ENCODE data around the gene TMEM132C.

The TMEM132C gene

DNA sequence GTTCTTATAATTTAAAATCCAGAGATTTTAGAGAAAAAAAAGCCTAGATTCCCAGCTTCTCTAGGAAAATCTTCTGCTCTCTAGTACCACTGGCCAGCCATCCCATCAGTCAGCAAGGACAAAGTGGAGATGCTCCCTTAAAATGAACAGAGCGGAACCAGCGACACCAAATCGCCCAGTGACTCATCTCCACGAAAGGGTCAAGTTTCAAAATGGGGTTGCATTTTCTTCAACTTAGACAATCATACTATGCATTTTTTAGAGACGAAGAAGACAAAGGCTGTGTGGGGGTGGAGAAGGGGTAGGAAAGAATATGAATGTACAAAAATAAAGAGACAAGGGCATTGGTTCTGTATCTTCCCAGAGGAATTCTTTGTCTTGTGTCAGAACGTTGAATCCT, 344.8 kb downstream of the TMEM132C start:
- TF ChIP-seq CTCF (IDR thresholded peaks at IDR 0.05) (no peak), ZFX (IDR thresholded peaks at IDR 0.05; ENCODE audit: borderline replicate concordance) (no peak)
- no peak overlapping the region for H3K27ac ChIP-seq

- H3K27ac ChIP-seq, result no peak overlapping the region
- no peak for TF ChIP-seq ZFX (IDR thresholded peaks at IDR 0.05; ENCODE audit: borderline replicate concordance)
- TF ChIP-seq CTCF (IDR thresholded peaks at IDR 0.05), result no peak
Observed at GRCh38 chr12:128612150-128612850, 345.3 kb downstream of the TMEM132C start.

DNA sequence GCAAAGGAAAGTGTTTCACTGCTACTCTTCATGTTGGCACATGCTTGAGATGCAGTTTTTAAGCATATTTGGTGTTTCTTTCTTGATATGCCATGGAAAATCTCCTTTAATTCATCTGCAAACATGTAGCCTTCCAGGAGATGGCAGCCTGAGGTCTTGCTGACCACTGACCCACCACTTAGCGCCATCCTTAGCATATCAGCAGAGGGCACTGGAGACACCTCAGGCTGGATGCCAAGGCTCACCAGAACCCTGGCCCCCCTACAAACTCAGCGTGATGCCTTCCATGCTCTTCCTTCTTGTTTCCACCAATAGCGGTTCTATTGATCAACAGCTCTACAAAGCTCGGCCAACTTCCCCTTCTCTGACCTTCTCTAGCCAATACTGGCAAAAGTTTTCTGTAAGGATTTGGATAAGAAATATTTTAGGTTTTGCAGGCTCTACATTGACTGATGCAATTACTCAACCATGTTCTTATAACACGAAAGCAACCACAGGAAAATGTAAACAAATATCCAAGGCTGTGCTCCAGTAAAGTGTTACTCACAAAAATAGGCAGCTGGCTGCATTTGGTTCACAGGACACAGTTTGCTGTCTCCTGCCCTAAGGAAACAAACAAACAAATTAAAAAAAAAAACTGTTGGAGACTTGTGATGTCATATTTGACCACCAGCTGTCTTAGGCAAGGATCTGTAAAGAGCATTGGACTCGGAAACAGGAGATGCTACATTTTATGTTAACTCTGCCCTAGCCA, 347.0 kb downstream of the TMEM132C start:
- H3K27ac ChIP-seq, result no peak overlapping the region
- no peak for TF ChIP-seq ZFX (IDR thresholded peaks at IDR 0.05; ENCODE audit: borderline replicate concordance)
- TF ChIP-seq CTCF (IDR thresholded peaks at IDR 0.05), result peak; percentile 16; the same call in 1 of the 2 replicates

DNA sequence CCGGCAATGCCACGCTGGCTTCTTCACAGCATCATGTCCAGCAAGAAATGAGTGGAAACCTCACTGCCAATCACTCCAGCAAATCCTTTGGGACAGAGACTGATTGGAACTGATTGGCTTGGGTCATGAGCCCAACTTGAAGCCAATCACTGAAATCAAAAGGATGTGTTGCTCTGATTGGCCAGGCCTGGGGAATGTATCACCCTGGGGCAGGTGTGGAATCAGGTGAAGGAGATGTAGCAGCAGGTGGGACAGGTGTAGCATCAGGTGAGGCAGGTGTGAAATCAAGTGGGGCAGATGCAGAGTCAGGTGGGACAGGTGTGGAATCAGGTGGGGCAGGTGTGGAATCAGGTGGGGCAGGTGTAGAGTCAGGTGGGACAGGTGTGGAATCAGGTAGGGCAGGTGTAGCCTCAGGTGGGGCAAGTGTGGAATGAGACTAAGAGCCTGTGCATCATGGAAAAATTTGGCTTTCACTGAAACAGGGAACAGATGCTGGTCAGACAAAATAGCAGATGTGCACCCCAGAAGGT, 350.4 kb downstream of the TMEM132C start:
- H3K27ac ChIP-seq, result no peak overlapping the region
- TF ChIP-seq ZFX (IDR thresholded peaks at IDR 0.05; ENCODE audit: borderline replicate concordance), result no peak
- TF ChIP-seq CTCF (IDR thresholded peaks at IDR 0.05), result no peak

DNA sequence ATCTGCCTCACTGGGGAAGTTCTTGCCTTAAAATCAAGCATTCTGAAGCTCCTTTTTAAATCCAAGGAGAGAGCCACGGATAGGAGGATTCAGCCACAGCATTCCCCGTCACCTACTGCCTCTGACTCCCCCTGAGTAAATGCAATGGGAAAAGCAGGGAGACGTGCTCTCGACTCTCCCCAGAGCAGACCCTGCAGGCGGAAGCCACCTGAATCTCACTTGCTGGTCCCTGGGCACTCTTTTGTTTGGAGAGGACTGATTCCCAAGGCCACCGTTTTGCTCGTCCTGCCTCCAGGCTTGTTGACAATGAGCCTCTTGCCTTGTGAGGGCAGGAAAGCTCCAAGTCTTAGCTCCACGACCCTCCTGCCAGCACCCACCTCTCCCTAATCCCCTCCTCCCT, 352.3 kb downstream of the TMEM132C start:
- TF ChIP-seq CTCF (IDR thresholded peaks at IDR 0.05) (no peak), ZFX (IDR thresholded peaks at IDR 0.05; ENCODE audit: borderline replicate concordance) (no peak)
- H3K27ac ChIP-seq, result no peak overlapping the region

GRCh38 chr12:128621304-128621703, 354.3 kb downstream of the TMEM132C start:
- no peak for TF ChIP-seq CTCF (IDR thresholded peaks at IDR 0.05)
- TF ChIP-seq ZFX (IDR thresholded peaks at IDR 0.05; ENCODE audit: borderline replicate concordance), result no peak
- H3K27ac ChIP-seq, result no peak overlapping the region

GRCh38 chr12:128623748-128624147, 356.8 kb downstream of the TMEM132C start:
- H3K27ac ChIP-seq, result no peak overlapping the region
- TF ChIP-seq ZFX (IDR thresholded peaks at IDR 0.05; ENCODE audit: borderline replicate concordance), result no peak
- no peak for TF ChIP-seq CTCF (IDR thresholded peaks at IDR 0.05)
